Measurements from ENCODE around the gene EML6. TPM values are rescaled to one million over a fixed set of nuclear protein-coding genes. Genes with fewer than 3 reads are reported as not detected.

The EML6 gene
- total RNA-seq, 1 experiment from 2014 or later = 6.6 TPM

- TF ChIP-seq ELF1 (IDR thresholded peaks at IDR 0.05; ENCODE audit: borderline replicate concordance, low read depth) = no peak
- TF ChIP-seq TCF7L2 (IDR thresholded peaks at IDR 0.05; ENCODE audit: borderline replicate concordance, extremely low read depth, insufficient read depth, insufficient read length) = no peak
- TF ChIP-seq EGR1 (IDR thresholded peaks at IDR 0.05; ENCODE audit: low read depth) = no peak
- TF ChIP-seq ATF3 (IDR thresholded peaks at IDR 0.05) = no peak
- no peak for TF ChIP-seq CTCF (IDR thresholded peaks at IDR 0.05 in 2 of 3, conservative IDR thresholded peaks at IDR 0.05 in 1 of 3; ENCODE audit: borderline replicate concordance in 1 of 3, insufficient read depth in 1 of 3, low read depth in 2 of 3, low read length in 2 of 3)
- TF ChIP-seq FOSL1 (IDR thresholded peaks at IDR 0.05; ENCODE audit: low read depth) = no peak
- TF ChIP-seq SRF (IDR thresholded peaks at IDR 0.05; ENCODE audit: low read depth) = no peak
- no peak for TF ChIP-seq CBX3 (IDR thresholded peaks at IDR 0.05; ENCODE audit: low read depth)
- no peak for TF ChIP-seq ZBTB33 (IDR thresholded peaks at IDR 0.05; ENCODE audit: extremely low read depth, insufficient replicate concordance, low read length)
- TF ChIP-seq REST (IDR thresholded peaks at IDR 0.05; ENCODE audit: low read depth) = no peak
- no peaks in the 10 kb centered on the region for H3K27me3 ChIP-seq (ENCODE audit: insufficient read depth, low read length)
- ATAC-seq (no peak), DNase-seq (ENCODE audit: low read depth, low spot score) (no peak)
- H3K36me3 ChIP-seq (ENCODE audit: control insufficient read depth in 1 of 2, insufficient read depth in 2 of 2, low read length in 2 of 2) = no peaks in the 10 kb centered on the region
- POLR2A ChIA-PET = no interaction called here
- intact Hi-C loops (cut with micrococcal nuclease) = no loop called here
- no peak overlapping the region for H3K4me3 ChIP-seq (replicated peaks in 1 of 2; ENCODE audit: low read depth in 1 of 2, low read length in 2 of 2)
- CTCF ChIA-PET = no interaction called here
- H3K79me2 ChIP-seq (ENCODE audit: insufficient read depth, low read length) = no peaks in the 10 kb centered on the region
- RAD21 ChIA-PET (ENCODE audit: low non-redundant PET in 1 of 2, low total read pairs in 2 of 2, uncharacterized antibody in 2 of 2, unreplicated experiment in 2 of 2) = no interaction called here
- H2AFZ ChIP-seq (ENCODE audit: low read depth, low read length, poor library complexity, severe bottlenecking) = no peak overlapping the region
- no peak overlapping the region for H3K27ac ChIP-seq (ENCODE audit: low read depth, low read length)
- H3K9me2 ChIP-seq (ENCODE audit: insufficient read depth) = no peaks in the 10 kb centered on the region
- H3K4me1 ChIP-seq (ENCODE audit: control insufficient read depth in 1 of 2, insufficient read depth in 2 of 2, low read length in 2 of 2) = no peaks in the 10 kb centered on the region
- no peaks in the 10 kb centered on the region for H4K20me1 ChIP-seq (ENCODE audit: insufficient read depth)
- no peak overlapping the region for H3K9ac ChIP-seq (ENCODE audit: low read length)
- no peaks in the 10 kb centered on the region for H3K9me3 ChIP-seq (ENCODE audit: control insufficient read depth in 1 of 2, insufficient read depth in 1 of 2, low read depth in 1 of 2, low read length in 2 of 2)
- H3K4me2 ChIP-seq (ENCODE audit: low read length) = no peak overlapping the region
- no TSS peak for BruUV-seq (replicated peaks)
Observed at GRCh38 chr2:54866179-54866578, 142.7 kb downstream of the EML6 start.

All from HCT116 (cell line).